ENCODE results near the gene RGS8. TPM values are rescaled to one million over a fixed set of nuclear protein-coding genes. Genes with fewer than 3 reads are reported as not detected.

The RGS8 gene
- total and polyA plus RNA-seq, 10 of the 15 experiments (the other 5 are each of a cell fraction or from before 2014, with no cell fraction given): 0.03 to 0.62 (median 0.33) TPM

DNA sequence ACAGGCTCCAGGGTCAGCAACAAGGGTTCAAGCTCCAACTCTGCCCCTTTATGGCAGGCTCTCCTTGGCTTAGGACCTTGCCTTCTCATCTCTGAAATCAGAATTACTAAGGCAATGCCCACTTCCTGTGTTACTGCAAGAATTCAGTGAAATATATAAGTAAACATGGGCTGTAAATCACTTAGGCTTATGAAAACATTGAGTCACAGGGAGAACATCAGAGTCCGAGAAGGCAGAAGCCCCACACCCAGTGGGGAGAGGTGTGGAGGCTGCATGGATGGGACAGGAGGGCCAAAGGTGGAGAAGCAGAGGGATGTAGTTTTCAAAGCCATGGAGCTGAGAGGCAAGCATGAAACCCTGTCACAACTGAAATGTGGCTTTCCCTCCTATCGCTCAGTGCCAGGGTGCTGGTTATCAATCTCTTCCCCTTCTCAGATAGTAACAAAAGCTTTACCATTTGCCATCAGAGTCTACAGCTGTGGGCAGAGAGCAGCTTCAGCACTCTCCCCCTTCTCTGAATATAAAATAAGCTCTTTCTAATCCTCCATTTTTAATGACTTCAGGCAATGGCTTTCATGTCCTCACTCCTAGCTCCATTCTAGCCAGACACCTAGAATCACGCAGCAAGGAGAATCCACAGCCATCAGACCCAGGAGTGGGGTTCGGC is 3.4 kb downstream of the RGS8 start:
- BruUV-seq (replicated peaks): no TSS peak
- ChIA-PET RAD21 (ENCODE audit: unreplicated experiment) (interaction anchor here (0.9 to 6.3 kb wide), 10 partner anchors 9 to 102 kb away, joined by 3 to 65 read pairs (median 4); partner anchors contain the start of gene RGS16), CTCF (interaction anchor here (0.6 to 4.3 kb wide), 8 partner anchors 9 to 102 kb away, joined by 3 to 33 read pairs (median 4); no protein-coding TSS in a partner anchor), POLR2A (interaction anchor here (1.6 to 1.8 kb wide), 2 partner anchors 52 to 56 kb away, joined by 4 to 5 read pairs; no protein-coding TSS in a partner anchor), SMC1A (ENCODE audit: uncharacterized antibody, unreplicated experiment) (interaction anchor here (0.7 to 7.8 kb wide), 14 partner anchors 9 to 106 kb away, joined by 3 to 58 read pairs (median 10); no protein-coding TSS in a partner anchor)
- Histone ChIP-seq H3K9ac (ENCODE audit: control insufficient read depth, insufficient read depth, low read length) (no peak overlapping the region), H4K20me1 (ENCODE audit: control insufficient read depth, insufficient read depth) (no peaks in the 10 kb centered on the region), H3K4me3 (no peak overlapping the region), H3K4me2 (ENCODE audit: control insufficient read depth, insufficient read depth) (no peak overlapping the region), H2AFZ (ENCODE audit: control insufficient read depth, low read depth, low read length) (no peak overlapping the region), H3K9me3 (replicated peaks; ENCODE audit: control insufficient read depth, insufficient read depth, low read length) (no peaks in the 10 kb centered on the region), H3K36me3 (ENCODE audit: control insufficient read depth in 2 of 2, insufficient read depth in 2 of 2, low read length in 1 of 2) (no peaks in the 10 kb centered on the region), H3K79me2 (ENCODE audit: control insufficient read depth, insufficient read depth, low read length) (no peaks in the 10 kb centered on the region), H3K27ac (ENCODE audit: control insufficient read depth, insufficient read depth) (no peak overlapping the region), H3K4me1 (ENCODE audit: control insufficient read depth, insufficient read depth, low read length) (peaks cover 34% of the 10 kb centered on the region; the same call in 1 of the 2 replicates), H3K27me3 (replicated peaks in 1 of 2; ENCODE audit: control insufficient read depth in 2 of 2, insufficient read depth in 2 of 2, low read length in 1 of 2) (no peaks in the 10 kb centered on the region; a peak in 1 of 4 replicates)
- ATAC-seq (no peak), DNase-seq (ENCODE audit: low read depth, low spot score) (no peak), FAIRE-seq (no peak)
- in situ Hi-C loops (cut with MboI): no loop called here
- WGBS (ENCODE audit: insufficient coverage, insufficient replicate concordance, low lambda C conversion rate, missing lambda C conversion rate): 46% methylated on average over 4 of the region's 4 CpGs
- intact Hi-C loops (cut with micrococcal nuclease; ENCODE audit: unreplicated experiment): no loop called here
- TF ChIP-seq, protein P1, sequence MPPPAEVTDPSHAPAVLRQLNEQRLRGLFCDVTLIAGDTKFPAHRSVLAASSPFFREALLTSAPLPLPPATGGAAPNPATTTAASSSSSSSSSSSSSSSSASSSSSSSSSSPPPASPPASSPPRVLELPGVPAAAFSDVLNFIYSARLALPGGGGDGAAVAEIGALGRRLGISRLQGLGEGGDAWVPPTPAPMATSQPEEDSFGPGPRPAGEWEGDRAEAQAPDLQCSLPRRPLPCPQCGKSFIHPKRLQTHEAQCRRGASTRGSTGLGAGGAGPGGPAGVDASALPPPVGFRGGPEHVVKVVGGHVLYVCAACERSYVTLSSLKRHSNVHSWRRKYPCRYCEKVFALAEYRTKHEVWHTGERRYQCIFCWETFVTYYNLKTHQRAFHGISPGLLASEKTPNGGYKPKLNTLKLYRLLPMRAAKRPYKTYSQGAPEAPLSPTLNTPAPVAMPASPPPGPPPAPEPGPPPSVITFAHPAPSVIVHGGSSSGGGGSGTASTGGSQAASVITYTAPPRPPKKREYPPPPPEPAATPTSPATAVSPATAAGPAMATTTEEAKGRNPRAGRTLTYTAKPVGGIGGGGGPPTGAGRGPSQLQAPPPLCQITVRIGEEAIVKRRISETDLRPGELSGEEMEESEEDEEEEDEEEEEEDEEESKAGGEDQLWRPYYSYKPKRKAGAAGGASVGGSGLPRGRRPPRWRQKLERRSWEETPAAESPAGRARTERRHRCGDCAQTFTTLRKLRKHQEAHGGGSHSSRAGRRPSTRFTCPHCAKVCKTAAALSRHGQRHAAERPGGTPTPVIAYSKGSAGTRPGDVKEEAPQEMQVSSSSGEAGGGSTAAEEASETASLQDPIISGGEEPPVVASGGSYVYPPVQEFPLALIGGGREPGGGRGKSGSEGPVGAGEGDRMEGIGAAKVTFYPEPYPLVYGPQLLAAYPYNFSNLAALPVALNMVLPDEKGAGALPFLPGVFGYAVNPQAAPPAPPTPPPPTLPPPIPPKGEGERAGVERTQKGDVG (CRISPR knock-in tag; IDR thresholded peaks at IDR 0.05): no peak
- TF ChIP-seq MEF2A (IDR thresholded peaks at IDR 0.05; ENCODE audit: insufficient read depth, low read depth, low read length) (no peak), SUZ12 (IDR thresholded peaks at IDR 0.05; ENCODE audit: unreplicated experiment) (no peak), BCL11A (IDR thresholded peaks at IDR 0.05; ENCODE audit: low read depth, low read length) (no peak), FOS (IDR thresholded peaks at IDR 0.05; ENCODE audit: borderline replicate concordance, extremely low read depth, insufficient read length) (no peak), RCOR1 (conservative IDR thresholded peaks at IDR 0.05; ENCODE audit: low read depth, low read length) (no peak), PML (IDR thresholded peaks at IDR 0.05; ENCODE audit: low read length) (no peak), SRF (IDR thresholded peaks at IDR 0.05; ENCODE audit: low read depth in 2 of 2, low read length in 2 of 2) (no peak), TCF12 (IDR thresholded peaks at IDR 0.05; ENCODE audit: low read depth, low read length) (no peak), TCF3 (IDR thresholded peaks at IDR 0.05; ENCODE audit: borderline replicate concordance, insufficient read depth, low read depth, low read length) (no peak)
- TF ChIP-seq, protein P2, sequence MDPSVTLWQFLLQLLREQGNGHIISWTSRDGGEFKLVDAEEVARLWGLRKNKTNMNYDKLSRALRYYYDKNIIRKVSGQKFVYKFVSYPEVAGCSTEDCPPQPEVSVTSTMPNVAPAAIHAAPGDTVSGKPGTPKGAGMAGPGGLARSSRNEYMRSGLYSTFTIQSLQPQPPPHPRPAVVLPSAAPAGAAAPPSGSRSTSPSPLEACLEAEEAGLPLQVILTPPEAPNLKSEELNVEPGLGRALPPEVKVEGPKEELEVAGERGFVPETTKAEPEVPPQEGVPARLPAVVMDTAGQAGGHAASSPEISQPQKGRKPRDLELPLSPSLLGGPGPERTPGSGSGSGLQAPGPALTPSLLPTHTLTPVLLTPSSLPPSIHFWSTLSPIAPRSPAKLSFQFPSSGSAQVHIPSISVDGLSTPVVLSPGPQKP (IDR thresholded peaks at IDR 0.05; ENCODE audit: low read depth, low read length): no peak
- TF ChIP-seq, protein P3, sequence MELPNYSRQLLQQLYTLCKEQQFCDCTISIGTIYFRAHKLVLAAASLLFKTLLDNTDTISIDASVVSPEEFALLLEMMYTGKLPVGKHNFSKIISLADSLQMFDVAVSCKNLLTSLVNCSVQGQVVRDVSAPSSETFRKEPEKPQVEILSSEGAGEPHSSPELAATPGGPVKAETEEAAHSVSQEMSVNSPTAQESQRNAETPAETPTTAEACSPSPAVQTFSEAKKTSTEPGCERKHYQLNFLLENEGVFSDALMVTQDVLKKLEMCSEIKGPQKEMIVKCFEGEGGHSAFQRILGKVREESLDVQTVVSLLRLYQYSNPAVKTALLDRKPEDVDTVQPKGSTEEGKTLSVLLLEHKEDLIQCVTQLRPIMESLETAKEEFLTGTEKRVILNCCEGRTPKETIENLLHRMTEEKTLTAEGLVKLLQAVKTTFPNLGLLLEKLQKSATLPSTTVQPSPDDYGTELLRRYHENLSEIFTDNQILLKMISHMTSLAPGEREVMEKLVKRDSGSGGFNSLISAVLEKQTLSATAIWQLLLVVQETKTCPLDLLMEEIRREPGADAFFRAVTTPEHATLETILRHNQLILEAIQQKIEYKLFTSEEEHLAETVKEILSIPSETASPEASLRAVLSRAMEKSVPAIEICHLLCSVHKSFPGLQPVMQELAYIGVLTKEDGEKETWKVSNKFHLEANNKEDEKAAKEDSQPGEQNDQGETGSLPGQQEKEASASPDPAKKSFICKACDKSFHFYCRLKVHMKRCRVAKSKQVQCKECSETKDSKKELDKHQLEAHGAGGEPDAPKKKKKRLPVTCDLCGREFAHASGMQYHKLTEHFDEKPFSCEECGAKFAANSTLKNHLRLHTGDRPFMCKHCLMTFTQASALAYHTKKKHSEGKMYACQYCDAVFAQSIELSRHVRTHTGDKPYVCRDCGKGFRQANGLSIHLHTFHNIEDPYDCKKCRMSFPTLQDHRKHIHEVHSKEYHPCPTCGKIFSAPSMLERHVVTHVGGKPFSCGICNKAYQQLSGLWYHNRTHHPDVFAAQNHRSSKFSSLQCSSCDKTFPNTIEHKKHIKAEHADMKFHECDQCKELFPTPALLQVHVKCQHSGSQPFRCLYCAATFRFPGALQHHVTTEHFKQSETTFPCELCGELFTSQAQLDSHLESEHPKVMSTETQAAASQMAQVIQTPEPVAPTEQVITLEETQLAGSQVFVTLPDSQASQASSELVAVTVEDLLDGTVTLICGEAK (IDR thresholded peaks at IDR 0.05; ENCODE audit: borderline replicate concordance): no peak
- TF ChIP-seq, protein P4, sequence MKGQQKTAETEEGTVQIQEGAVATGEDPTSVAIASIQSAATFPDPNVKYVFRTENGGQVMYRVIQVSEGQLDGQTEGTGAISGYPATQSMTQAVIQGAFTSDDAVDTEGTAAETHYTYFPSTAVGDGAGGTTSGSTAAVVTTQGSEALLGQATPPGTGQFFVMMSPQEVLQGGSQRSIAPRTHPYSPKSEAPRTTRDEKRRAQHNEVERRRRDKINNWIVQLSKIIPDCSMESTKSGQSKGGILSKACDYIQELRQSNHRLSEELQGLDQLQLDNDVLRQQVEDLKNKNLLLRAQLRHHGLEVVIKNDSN (IDR thresholded peaks at IDR 0.05; ENCODE audit: borderline replicate concordance, extremely low read length, insufficient read depth, low read depth, low read length): no peak

Data from GM12878 (cell line).